ENCODE data around the gene SORCS3. TPM values are rescaled to one million over a fixed set of nuclear protein-coding genes. Genes with fewer than 3 reads are reported as not detected.

The SORCS3 gene
- total and polyA plus RNA-seq, 4 donors, result 0.93 TPM; not detected in 3

- WGBS, result 51% methylated on average over 4 of the region's 4 CpGs
- Histone ChIP-seq H3K27ac (ENCODE audit: low read depth in 1 of 2, low read length in 2 of 2) (no peak overlapping the region), H3K9me3 (ENCODE audit: control insufficient read depth in 4 of 4, low read length in 3 of 4) (no peaks in the 10 kb centered on the region), H3K9ac (ENCODE audit: low read depth in 1 of 2, low read length in 2 of 2) (no peak overlapping the region), H3K27me3 (ENCODE audit: control insufficient read depth in 4 of 4, insufficient read depth in 4 of 4, low read length in 3 of 4) (no peaks in the 10 kb centered on the region), H3K36me3 (ENCODE audit: control insufficient read depth in 4 of 4, insufficient read depth in 3 of 4, low read depth in 1 of 4, low read length in 3 of 4) (no peaks in the 10 kb centered on the region), H3K4me1 (ENCODE audit: control insufficient read depth in 4 of 4, insufficient read depth in 4 of 4, low read length in 3 of 4) (no peaks in the 10 kb centered on the region), H3K4me3 (ENCODE audit: low read depth in 1 of 3, low read length in 3 of 3) (no peak overlapping the region)
- TF ChIP-seq TAF1 (conservative IDR thresholded peaks at IDR 0.05), result no peak
- TF ChIP-seq HNF4G (IDR thresholded peaks at IDR 0.05), result no peak
- TF ChIP-seq ATF3 (IDR thresholded peaks at IDR 0.05), result no peak
- no peak for TF ChIP-seq ZBTB33 (IDR thresholded peaks at IDR 0.05)
- TF ChIP-seq FOXA2 (IDR thresholded peaks at IDR 0.05), result no peak
- TF ChIP-seq RXRA (IDR thresholded peaks at IDR 0.05), result no peak
- no peak for TF ChIP-seq YY1 (IDR thresholded peaks at IDR 0.05)
- TF ChIP-seq HNF4A (conservative IDR thresholded peaks at IDR 0.05), result no peak
- no peak for TF ChIP-seq RAD21 (IDR thresholded peaks at IDR 0.05)
- TF ChIP-seq GABPA (IDR thresholded peaks at IDR 0.05 in 1 of 2, conservative IDR thresholded peaks at IDR 0.05 in 1 of 2), result no peak
- TF ChIP-seq REST (IDR thresholded peaks at IDR 0.05), result no peak
- TF ChIP-seq SP1 (IDR thresholded peaks at IDR 0.05), result no peak
- TF ChIP-seq NR2F2 (IDR thresholded peaks at IDR 0.05), result no peak
- no peak for TF ChIP-seq MAX (IDR thresholded peaks at IDR 0.05)
- TF ChIP-seq FOXA1 (IDR thresholded peaks at IDR 0.05), result no peak
- TF ChIP-seq EGR1 (IDR thresholded peaks at IDR 0.05; ENCODE audit: low read depth in 2 of 2), result no peak
- no peak for TF ChIP-seq JUND (IDR thresholded peaks at IDR 0.05)
- TF ChIP-seq CTCF (IDR thresholded peaks at IDR 0.05; ENCODE audit: low read depth, low read length, missing input control), result no peak
- no peak for DNase-seq (ENCODE audit: low spot score)
Measured at GRCh38 chr10:105291571-105291970, 650.5 kb downstream of the SORCS3 start.
